Breast epithelium (tissue), 4 donors: Measurements from ENCODE around the gene RERG. TPM values are rescaled to one million over a fixed set of nuclear protein-coding genes. Genes with fewer than 3 reads are reported as not detected.

ENCODE experiments used
- DNase-seq, 2 donors: peaks; one replicate each; pipeline ENCODE4 v3.0.0-alpha.2; 2019; ENCODE audit warnings: low spot score in 2 of 2
- H3K27ac ChIP-seq, 2 donors: fragments of 200-600 bp; sonication (generic) in 1 of 2; one replicate each; pipeline ENCODE4 v1.5.1; 2016 to 2019; ENCODE audit warnings: mild to moderate bottlenecking in 1 of 2
- H3K27me3 ChIP-seq, 2 donors: fragments of 200-600 bp; sonication (generic) in 1 of 2; one replicate each; pipeline versions ENCODE4 v1.5.1 to v1.6.0; 2017 to 2019; ENCODE audit warnings: control low read depth in 1 of 2, mild to moderate bottlenecking in 1 of 2
- H3K36me3 ChIP-seq: fragments of 200-600 bp; one replicate; pipeline ENCODE4 v1.5.1; 2019
- H3K4me1 ChIP-seq, 2 donors: fragments of 200-600 bp; sonication (generic); one replicate each; pipeline ENCODE4 v1.5.1; 2016 to 2019; ENCODE audit warnings: control low read depth in 1 of 2
- H3K4me3 ChIP-seq, 3 donors: fragments of 200-600 bp; sonication (generic); 1 replicate in 2 of 3; 2 replicates in 1 of 3; pipeline ENCODE4 v1.5.1; 2016 to 2019; ENCODE audit warnings: mild to moderate bottlenecking in 3 of 3, moderate library complexity in 2 of 3
- H3K9me3 ChIP-seq, 2 donors: fragments of 200-600 bp; sonication (generic) in 1 of 2; one replicate each; pipeline ENCODE4 v1.5.1; 2016 to 2019; ENCODE audit warnings: control low read depth in 1 of 2
- CTCF ChIP-seq, 3 donors: fragments of 450-650 bp; IDR thresholded peaks; one replicate each; pipeline ENCODE4 v1.5.1; 2016 to 2017; ENCODE audit warnings: antibody characterized with exemption in 3 of 3, mild to moderate bottlenecking in 3 of 3, moderate library complexity in 3 of 3
- POLR2A ChIP-seq: fragments of 450-650 bp; IDR thresholded peaks from one replicate; pipeline ENCODE4 v1.6.1; 2016; ENCODE audit warnings: antibody characterized with exemption, mild to moderate bottlenecking, moderate library complexity
- POLR2AphosphoS5 ChIP-seq, 3 donors: sonication (generic); formaldehyde crosslinking; IDR thresholded peaks; one replicate each; pipeline ENCODE4 v1.6.1; 2017; ENCODE audit warnings: antibody characterized with exemption in 3 of 3
- intact Hi-C: fragments of 100-400 bp; cut with DNase I; formaldehyde crosslinking; loops from one replicate; pipeline ENCODE4 v1.15.1; 2023; ENCODE audit warnings: low total_unique reads
- total RNA-seq, 3 donors: library from RNA; depleted of rRNA; stranded (reverse); fragments of >200 nt; gene quantifications; one replicate each; pipeline ENCODE4 v1.1.0, GENCODE V29; 2016

Gene RERG
- total RNA-seq, 3 donors from 2014 or later: 16.3 to 126 (median 60.0) TPM

- Histone ChIP-seq H3K27ac (peak overlapping the region; percentile 67 to 80), H3K36me3 (no peaks in the 10 kb centered on the region), H3K9me3 (no peaks in the 10 kb centered on the region), H3K27me3 (no peaks in the 10 kb centered on the region), H3K4me3 (no peak overlapping the region), H3K4me1 (peaks cover 0 to 13% of the 10 kb centered on the region in 2 donors)
- no peak for DNase-seq
- intact Hi-C loops: no loop called here
- TF ChIP-seq POLR2A: no peak
- no peak for TF ChIP-seq CTCF (IDR thresholded peaks at IDR 0.05)
- no peak for TF ChIP-seq POLR2AphosphoS5 (IDR thresholded peaks at IDR 0.05)
Observed at GRCh38 chr12:15196678-15197505, 24.3 kb downstream of the RERG start.

- Histone ChIP-seq H3K9me3 (no peaks in the 10 kb centered on the region), H3K27ac (peak overlapping the region; percentile 67 to 80), H3K4me3 (no peak overlapping the region), H3K27me3 (no peaks in the 10 kb centered on the region), H3K36me3 (no peaks in the 10 kb centered on the region), H3K4me1 (peaks cover 0 to 13% of the 10 kb centered on the region in 2 donors)
- TF ChIP-seq POLR2A (no peak), POLR2AphosphoS5 (IDR thresholded peaks at IDR 0.05) (no peak)
- intact Hi-C loops: no loop called here
- DNase-seq: no peak
Observed at GRCh38 chr12:15196221-15196620, 25.0 kb downstream of the RERG start.

- intact Hi-C loops: no loop called here
- no peak overlapping the region for H3K4me3 ChIP-seq
- peaks cover 0 to 13% of the 10 kb centered on the region in 2 donors for H3K4me1 ChIP-seq
- H3K9me3 ChIP-seq: no peaks in the 10 kb centered on the region
- H3K36me3 ChIP-seq: no peaks in the 10 kb centered on the region
- H3K27me3 ChIP-seq: no peaks in the 10 kb centered on the region
- H3K27ac ChIP-seq: peak overlapping the region; percentile 67 to 80
- TF ChIP-seq POLR2AphosphoS5 (IDR thresholded peaks at IDR 0.05): no peak
- TF ChIP-seq CTCF (IDR thresholded peaks at IDR 0.05): no peak
- no peak for TF ChIP-seq POLR2A
- no peak for DNase-seq
Observed at GRCh38 chr12:15194456-15195368, 26.5 kb downstream of the RERG start.

GRCh38 chr12:15193946-15194345, 27.3 kb downstream of the RERG start:
- Histone ChIP-seq H3K4me1 (peaks cover 0 to 13% of the 10 kb centered on the region in 2 donors), H3K27me3 (no peaks in the 10 kb centered on the region), H3K36me3 (no peaks in the 10 kb centered on the region), H3K9me3 (no peaks in the 10 kb centered on the region), H3K27ac (peak overlapping the region; percentile 65 to 80), H3K4me3 (no peak overlapping the region)
- TF ChIP-seq POLR2AphosphoS5 (IDR thresholded peaks at IDR 0.05) (no peak), CTCF (IDR thresholded peaks at IDR 0.05) (no peak), POLR2A (no peak)
- intact Hi-C loops: no loop called here
- no peak for DNase-seq

- H3K36me3 ChIP-seq: no peaks in the 10 kb centered on the region
- DNase-seq: no peak
- no peak overlapping the region for H3K4me3 ChIP-seq
- H3K4me1 ChIP-seq: peaks cover 0 to 13% of the 10 kb centered on the region in 2 donors
- no peaks in the 10 kb centered on the region for H3K27me3 ChIP-seq
- no peaks in the 10 kb centered on the region for H3K9me3 ChIP-seq
- TF ChIP-seq CTCF (IDR thresholded peaks at IDR 0.05): no peak
- no peak for TF ChIP-seq POLR2A
- no peak for TF ChIP-seq POLR2AphosphoS5 (IDR thresholded peaks at IDR 0.05)
- H3K27ac ChIP-seq: peak overlapping the region; percentile 65 to 80
- intact Hi-C loops: no loop called here
Observed at GRCh38 chr12:15192720-15193119, 28.5 kb downstream of the RERG start.
